Lower leg skin (tissue), 3 donors: ENCODE data around the gene GPC3.

Experiments used
- CTCF ChIP-seq, 3 donors: fragments of 450-650 bp; IDR thresholded peaks; one replicate each; pipeline ENCODE4 v1.5.1; 2016; ENCODE audit warnings: antibody characterized with exemption in 3 of 3, mild to moderate bottlenecking in 3 of 3, moderate library complexity in 2 of 3
- POLR2A ChIP-seq, 2 donors: fragments of 450-650 bp; IDR thresholded peaks; one replicate each; pipeline ENCODE4 v1.6.1; 2016 to 2017; ENCODE audit warnings: antibody characterized with exemption in 2 of 2, mild to moderate bottlenecking in 1 of 2, moderate library complexity in 1 of 2

DNA sequence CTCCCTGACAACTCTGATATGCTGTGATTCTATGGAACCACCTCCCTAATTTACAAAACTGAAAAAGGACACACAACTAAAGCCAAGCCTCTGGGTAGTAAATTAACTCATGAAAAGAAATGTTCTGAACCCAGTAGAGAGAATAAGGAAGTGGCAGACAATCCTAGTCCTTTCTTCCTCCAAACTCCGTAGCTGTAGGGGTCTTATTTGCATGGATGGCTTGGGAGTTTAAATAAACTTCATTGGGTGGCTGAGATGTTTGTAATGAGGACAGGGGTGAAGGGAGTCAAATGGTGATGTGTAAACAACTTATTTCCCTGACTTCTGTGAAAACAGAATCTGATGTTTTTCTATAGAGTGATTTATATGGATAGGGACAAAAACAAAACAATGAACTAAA lies 59.3 kb downstream of the GPC3 start:
- TF ChIP-seq CTCF (IDR thresholded peaks at IDR 0.05) = no peak
- no peak for TF ChIP-seq POLR2A (IDR thresholded peaks at IDR 0.05)
